HG03025 (cell line): ENCODE measurements around the gene ANKRD13D.

Source experiments
- ATAC-seq: cut with Tn5 transposase; IDR thresholded peaks from one replicate; pipeline ENCODE4 v1.9.1; 2021; ENCODE audit warnings: mild to moderate bottlenecking, moderate library complexity; ENCODE audit not compliant: unreplicated experiment, low FRiP score

The ANKRD13D gene

DNA sequence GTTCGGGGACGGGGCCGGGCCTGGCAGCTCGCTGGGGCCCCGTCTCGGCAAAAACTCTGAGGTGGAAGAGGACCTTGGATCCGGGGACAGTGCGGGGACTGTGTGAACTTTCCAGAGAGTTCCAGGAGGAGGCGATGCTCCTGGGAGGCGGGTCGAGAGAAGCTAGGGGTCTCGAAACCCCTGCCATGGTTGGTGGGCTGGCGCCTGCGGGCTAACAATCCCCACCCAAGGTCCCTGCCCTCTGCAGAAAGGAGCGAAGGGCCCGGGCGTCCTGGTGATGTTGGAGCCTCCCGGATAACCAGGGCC lies 27.5 kb upstream of the ANKRD13D start:
- no peak for ATAC-seq

GRCh38 chr11:67261946-67262681 lies 27.0 kb upstream of the ANKRD13D start:
- ATAC-seq, result no peak

- no peak for ATAC-seq
Observed at GRCh38 chr11:67262731-67263675, 26.1 kb upstream of the ANKRD13D start.

- ATAC-seq, result no peak
Observed at GRCh38 chr11:67264260-67264659, 24.8 kb upstream of the ANKRD13D start.

DNA sequence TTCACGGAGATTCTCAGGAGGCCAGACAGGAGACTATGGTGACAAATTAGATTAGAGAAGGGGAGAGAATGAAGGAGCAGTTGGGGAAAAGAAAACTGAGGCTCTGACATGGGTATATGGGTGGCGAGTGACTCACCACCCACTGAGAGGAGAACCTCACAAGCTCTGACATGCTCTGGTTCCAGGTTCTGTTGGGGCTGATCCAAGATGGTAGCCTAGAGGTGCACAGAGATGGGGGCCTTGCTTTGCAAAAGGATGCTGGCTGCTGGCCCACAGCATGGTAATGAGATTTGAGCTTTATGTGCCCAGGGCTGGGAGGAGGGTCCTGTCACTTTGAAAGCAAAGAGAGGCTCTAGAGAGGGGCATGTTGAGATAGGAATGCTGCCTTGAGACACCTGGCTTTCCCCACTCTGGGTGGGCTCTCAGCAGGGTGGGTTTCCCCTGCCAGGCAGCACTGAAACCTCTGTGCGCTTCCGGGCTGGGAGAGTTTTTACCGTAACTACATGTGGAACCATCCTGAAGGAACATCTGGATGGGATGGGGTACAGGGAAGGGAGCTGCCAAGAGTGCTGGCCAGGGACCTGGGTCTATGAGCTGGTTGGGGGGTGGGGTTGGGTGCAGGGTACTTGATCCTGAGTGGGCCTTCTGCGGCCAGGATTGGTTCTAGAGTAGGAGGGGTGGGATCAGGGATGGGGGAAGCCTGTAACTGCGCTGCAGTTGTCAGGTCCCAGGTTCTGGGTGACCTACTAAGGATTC lies 24.0 kb upstream of the ANKRD13D start:
- no peak for ATAC-seq

GRCh38 chr11:67265633-67266448 lies 23.3 kb upstream of the ANKRD13D start:
- no peak for ATAC-seq

DNA sequence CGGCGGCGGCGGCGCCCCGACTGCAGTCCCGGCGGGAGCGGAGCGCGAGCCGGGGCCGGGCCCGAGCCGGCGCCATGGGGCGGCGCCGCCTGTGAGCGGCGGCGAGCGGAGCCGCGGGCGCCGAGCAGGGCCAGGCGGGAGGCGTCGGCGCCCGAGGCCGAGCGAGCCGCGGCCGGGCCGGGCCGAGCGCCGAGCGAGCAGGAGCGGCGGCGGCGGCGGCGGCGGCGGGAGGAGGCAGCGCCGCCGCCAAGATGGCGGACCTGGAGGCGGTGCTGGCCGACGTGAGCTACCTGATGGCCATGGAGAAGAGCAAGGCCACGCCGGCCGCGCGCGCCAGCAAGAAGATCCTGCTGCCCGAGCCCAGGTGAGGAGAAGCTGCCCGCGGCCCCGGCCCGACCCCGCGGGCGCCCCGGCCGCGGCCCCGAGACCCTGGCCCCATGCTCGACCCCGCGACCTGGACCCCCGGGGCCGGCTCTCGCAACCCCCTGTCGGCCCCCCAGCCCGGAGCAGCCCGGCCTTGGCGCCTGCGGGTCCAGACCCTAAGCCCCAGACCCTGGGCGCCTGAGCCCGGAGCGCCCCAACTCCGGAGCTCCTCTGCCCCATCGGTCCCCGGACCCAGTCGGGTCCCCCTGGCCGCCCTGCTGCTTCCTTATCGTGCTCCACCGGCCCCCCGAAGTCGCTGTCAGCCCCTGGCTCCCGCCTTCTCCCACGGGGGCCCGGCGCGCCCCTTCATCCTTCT lies 22.5 kb upstream of the ANKRD13D start, which contains the start of gene GRK2:
Gene GRK2 (plus strand): TSS at position 25 of the 739 bp plus-strand sequence. CDS start 227 bp downstream, at position 252.
- ATAC-seq, result no peak

DNA sequence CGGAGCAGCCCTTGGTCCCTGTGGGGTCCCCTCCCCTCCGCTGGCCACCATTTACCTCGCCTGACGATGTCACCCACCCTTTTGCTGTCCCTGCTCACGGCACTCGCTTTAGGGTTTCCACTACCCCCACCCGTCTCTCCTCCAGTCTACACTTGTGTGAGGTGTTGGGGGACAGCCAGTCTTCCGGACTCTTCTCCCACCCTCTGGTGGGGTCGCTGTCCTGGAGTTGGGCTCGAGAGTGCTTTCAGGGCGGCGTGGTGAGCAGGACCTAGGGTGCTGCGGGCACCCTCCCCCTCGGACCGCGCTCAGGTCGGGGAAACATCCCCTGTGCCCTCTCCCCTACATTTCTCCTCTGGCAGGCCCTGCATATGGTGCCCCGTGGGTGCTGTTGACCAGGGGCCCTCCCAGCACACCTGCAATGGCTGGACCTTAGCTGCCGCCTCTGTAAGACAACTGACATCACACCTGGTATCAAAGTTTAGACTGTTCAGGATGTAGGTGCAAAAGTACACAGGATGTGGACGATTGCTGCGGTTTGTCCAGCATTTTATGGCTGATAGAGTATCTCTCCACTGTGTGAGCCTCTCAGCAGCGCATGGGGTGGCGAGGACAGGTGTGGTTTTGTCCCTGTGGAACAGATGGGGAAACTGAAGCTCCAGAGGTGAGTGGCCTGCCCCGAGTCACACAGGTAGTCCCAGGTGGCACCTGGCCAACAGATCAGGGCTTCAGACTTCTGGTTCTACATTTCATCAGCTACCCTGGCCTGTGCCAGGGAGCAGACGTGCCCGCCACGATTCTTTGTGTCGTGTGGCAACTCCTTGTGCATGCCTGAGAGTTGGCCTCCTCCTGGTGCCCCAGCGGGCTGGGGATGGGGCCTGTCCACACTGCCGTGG lies 21.7 kb upstream of the ANKRD13D start:
- no peak for ATAC-seq

- no peak for ATAC-seq
Observed at GRCh38 chr11:67268081-67268961, 20.8 kb upstream of the ANKRD13D start.

DNA sequence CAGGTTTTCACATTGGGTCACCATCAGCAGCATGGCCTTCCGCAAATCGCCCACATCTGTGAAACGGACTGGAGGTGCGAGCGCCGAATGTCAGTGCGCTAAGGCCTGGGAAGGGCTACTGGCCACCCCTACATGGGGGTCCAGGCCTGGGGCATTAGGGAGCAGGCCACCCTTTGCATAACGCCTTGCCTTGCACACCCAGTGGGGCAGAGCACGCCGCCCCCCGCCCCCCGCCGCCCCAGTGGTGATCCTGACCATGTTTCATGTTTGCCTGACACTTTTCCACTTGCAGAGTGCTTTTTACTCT lies 20.2 kb upstream of the ANKRD13D start:
- no peak for ATAC-seq

- no peak for ATAC-seq
Observed at GRCh38 chr11:67269401-67270255, 19.5 kb upstream of the ANKRD13D start.

GRCh38 chr11:67270256-67271204 lies 18.6 kb upstream of the ANKRD13D start:
- no peak for ATAC-seq

DNA sequence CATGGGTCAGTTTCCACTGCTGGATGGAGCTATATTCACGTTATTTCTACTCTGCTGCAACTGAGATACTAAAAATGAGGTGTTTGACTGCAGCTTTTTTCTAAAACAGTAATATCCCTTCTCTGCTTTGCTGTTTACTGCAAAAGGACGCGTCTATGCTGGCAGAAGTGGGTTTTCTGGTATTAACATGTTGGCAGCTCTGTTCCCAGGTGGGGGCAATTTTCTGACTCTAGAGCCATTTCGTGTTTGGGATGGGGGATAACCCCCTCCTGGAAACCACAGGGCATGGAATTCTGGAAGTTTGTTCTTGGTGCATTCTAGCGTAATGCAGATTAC lies 17.9 kb upstream of the ANKRD13D start:
- ATAC-seq, result no peak

DNA sequence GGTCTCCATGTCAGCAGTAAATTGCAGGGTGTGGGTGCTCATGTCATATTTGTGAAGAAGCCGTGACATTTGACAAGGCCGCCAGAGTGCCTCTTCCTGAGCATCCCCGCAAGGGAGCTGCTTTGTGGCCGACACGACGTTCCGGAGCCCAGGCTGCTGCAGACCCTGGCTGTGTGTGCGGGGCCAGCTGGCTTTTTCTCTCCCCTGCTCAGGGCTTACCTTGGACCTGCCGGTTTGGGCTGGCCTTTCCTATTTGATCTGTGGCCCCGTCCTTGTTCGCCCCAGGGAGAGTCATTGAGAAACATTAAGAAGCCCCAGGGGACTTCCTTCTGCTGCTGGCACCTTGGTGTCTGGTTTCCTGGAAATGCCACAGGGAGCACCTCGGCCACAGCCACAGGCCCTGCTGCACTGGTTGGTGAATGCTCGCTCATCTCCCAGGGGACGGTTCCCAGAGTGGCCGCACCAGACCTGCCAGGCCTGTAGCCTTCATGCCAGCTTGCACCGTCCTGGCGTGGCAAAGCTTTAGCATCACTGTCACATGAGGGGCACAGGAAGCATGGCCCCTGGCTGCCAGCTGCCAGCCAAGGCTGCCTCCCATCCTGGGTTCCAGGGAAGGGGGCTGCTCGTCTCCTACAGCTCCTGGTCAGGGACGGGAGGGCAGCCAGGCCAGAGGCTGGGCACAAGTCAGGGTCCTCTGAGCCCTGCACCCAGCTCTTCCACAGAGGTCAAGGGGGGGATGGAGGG lies 17.4 kb upstream of the ANKRD13D start:
- ATAC-seq, result no peak
